WERI-Rb-1 (cell line): ENCODE data around the gene POLD3.
"Not testable (repeated sequence)": the region's sequence is repeated elsewhere in the genome, so short reads cannot be mapped to it uniquely, and the experiment has no call there.

Source experiments
- DNase-seq: peaks from one replicate; pipeline ENCODE4 v3.0.0-alpha.2; 2020
- H3K27ac ChIP-seq: fragments of 250-450 bp; sonication (Bioruptor Pico); 2 replicates; pipeline ENCODE4 v1.5.1; 2020; ENCODE audit warnings: mild to moderate bottlenecking, moderate library complexity
- H3K27me3 ChIP-seq: fragments of 250-450 bp; sonication (Bioruptor Pico); 2 replicates; pipeline ENCODE4 v1.5.1; 2021; ENCODE audit warnings: mild to moderate bottlenecking, low read depth, moderate library complexity; ENCODE audit not compliant: insufficient read depth, severe bottlenecking
- H3K36me3 ChIP-seq: fragments of 250-450 bp; sonication (Bioruptor Pico); 2 replicates; pipeline ENCODE4 v1.5.1; 2020; ENCODE audit warnings: mild to moderate bottlenecking, moderate library complexity
- H3K4me3 ChIP-seq: 2 replicates; pipeline ENCODE4 v1.5.1; 2011; ENCODE audit warnings: low read depth, mild to moderate bottlenecking, control low read depth, low read length
- H3K9me3 ChIP-seq: fragments of 250-450 bp; sonication (Bioruptor Pico); 2 replicates; pipeline ENCODE4 v1.5.1; 2021; ENCODE audit warnings: mild to moderate bottlenecking, moderate library complexity; ENCODE audit not compliant: severe bottlenecking
- CTCF ChIP-seq: IDR thresholded peaks from 2 replicates; pipeline ENCODE4 v1.5.1; 2011; ENCODE audit warnings: low read depth, mild to moderate bottlenecking, control low read depth, inconsistent platforms, low read length

POLD3 gene

GRCh38 chr11:74577624-74578396 is 14.6 kb upstream of the POLD3 start:
- peak; percentile 19 for DNase-seq
- Histone ChIP-seq H3K4me3 (no peak overlapping the region), H3K9me3 (no peaks in the 10 kb centered on the region), H3K27me3 (no peaks in the 10 kb centered on the region), H3K36me3 (no peaks in the 10 kb centered on the region), H3K27ac (no peak overlapping the region)
- TF ChIP-seq CTCF = no peak

GRCh38 chr11:74579577-74580270 is 12.7 kb upstream of the POLD3 start:
- Histone ChIP-seq H3K27me3 (no peaks in the 10 kb centered on the region), H3K27ac (no peak overlapping the region), H3K9me3 (no peaks in the 10 kb centered on the region), H3K4me3 (no peak overlapping the region), H3K36me3 (no peaks in the 10 kb centered on the region)
- TF ChIP-seq CTCF = no peak
- no peak for DNase-seq

- H3K36me3 ChIP-seq = no peaks in the 10 kb centered on the region
- TF ChIP-seq CTCF = no peak
These were observed 10.3 kb upstream of the POLD3 start for GRCh38 chr11:74581954-74582547.

GRCh38 chr11:74583024-74583624 is 9.3 kb upstream of the POLD3 start:
- Histone ChIP-seq H3K36me3 (no peaks in the 10 kb centered on the region), H3K4me3 (no peak overlapping the region), H3K27me3 (no peaks in the 10 kb centered on the region), H3K27ac (no peak overlapping the region), H3K9me3 (no peaks in the 10 kb centered on the region)
- DNase-seq = no peak
- TF ChIP-seq CTCF = no peak

More at GRCh38 chr11:74581954-74582547, 10.3 kb upstream of the POLD3 start:
- Histone ChIP-seq H3K27me3 (no peaks in the 10 kb centered on the region), H3K9me3 (no peaks in the 10 kb centered on the region), H3K4me3 (no peak overlapping the region), H3K27ac (no peak overlapping the region)
- no peak for DNase-seq

GRCh38 chr11:74590492-74590891 is 1.9 kb upstream of the POLD3 start:
- H3K36me3 ChIP-seq = peaks cover 19% of the 10 kb centered on the region
- not testable (repeated sequence) for H3K27me3 ChIP-seq, H3K27ac ChIP-seq, DNase-seq, H3K9me3 ChIP-seq, H3K4me3 ChIP-seq

GRCh38 chr11:74592063-74592440 is 330 bp upstream of the POLD3 start:
- Histone ChIP-seq H3K27ac (peak overlapping the region; percentile 91), H3K4me3 (peak overlapping the region; percentile 100), H3K27me3 (no peaks in the 10 kb centered on the region), H3K36me3 (peaks cover 32% of the 10 kb centered on the region), H3K9me3 (no peaks in the 10 kb centered on the region)
- DNase-seq = peak; percentile 15
- TF ChIP-seq CTCF = no peak
